IMR-90 (cell line): ENCODE measurements around the gene DYSF. TPM values are rescaled to one million over a fixed set of nuclear protein-coding genes. Genes with fewer than 3 reads are reported as not detected.

ENCODE experiments used
- ATAC-seq: fragments of 200-7000 bp; cut with Tn5 transposase; 2 replicates; pipeline ENCODE4 v1.9.1; 2020; ENCODE audit warnings: low read depth, mild to moderate bottlenecking, moderate library complexity
- BruUV-seq: library from RNA; stranded (reverse); fragments of 400-500 nt; replicated peaks from 2 replicates; lab custom pipeline; 2021; lab: Mats Ljungman, UMichigan
- CTCF ChIA-PET: fragments of 300-600 bp; formaldehyde crosslinking; extraction: SDS; loops from one replicate; lab custom pipeline; 2021; ENCODE audit warnings: antibody characterized with exemption; lab: Yijun Ruan, JAX
- POLR2A ChIA-PET: fragments of 300-600 bp; sonication (Branson Sonifier 250); formaldehyde crosslinking; loops from one replicate; lab custom pipeline; 2022; ENCODE audit warnings: antibody characterized with exemption; ENCODE audit not compliant: unreplicated experiment; lab: Charles Lee
- DNase-seq: peaks from one replicate; pipeline ENCODE4 v3.0.0; 2013
- H2AFZ ChIP-seq: replicated peaks from 2 replicates; pipeline ENCODE3; 2013; ENCODE audit warnings: low read length, mild to moderate bottlenecking; ENCODE audit not compliant: poor library complexity
- H2AK5ac ChIP-seq: 2 replicates; pipeline ENCODE4 v1.6.1; 2013; ENCODE audit warnings: low read depth, low read length, inconsistent platforms
- H2AK9ac ChIP-seq: replicated peaks from 2 replicates; pipeline ENCODE3; 2013; ENCODE audit warnings: mild to moderate bottlenecking, low read depth, low read length, moderate library complexity; ENCODE audit not compliant: poor library complexity
- H2BK120ac ChIP-seq: 2 replicates; pipeline ENCODE4 v1.6.1; 2013; ENCODE audit warnings: low read depth, low read length, inconsistent platforms
- H2BK15ac ChIP-seq: 3 replicates; pipeline ENCODE4 v1.6.1; 2013; ENCODE audit warnings: low read depth, low read length, inconsistent platforms
- H2BK20ac ChIP-seq: 2 replicates; pipeline ENCODE4 v1.6.1; 2013; ENCODE audit warnings: low read depth, mild to moderate bottlenecking, inconsistent platforms, low read length, moderate library complexity
- H2BK5ac ChIP-seq: 2 replicates; pipeline ENCODE4 v1.6.1; 2013; ENCODE audit warnings: mild to moderate bottlenecking, low read depth, low read length, inconsistent platforms; ENCODE audit not compliant: poor library complexity, severe bottlenecking
- H3K14ac ChIP-seq: replicated peaks from 2 replicates; pipeline ENCODE4 v1.6.1; 2013; ENCODE audit warnings: low read depth, low read length, inconsistent platforms
- H3K18ac ChIP-seq: 2 replicates; pipeline ENCODE4 v1.6.1; 2013; ENCODE audit warnings: low read depth, low read length, control low read depth
- H3K23ac ChIP-seq: 2 replicates; pipeline ENCODE4 v1.6.1; 2013; ENCODE audit warnings: low read depth, low read length, inconsistent platforms
- H3K27ac ChIP-seq: 2 replicates; pipeline ENCODE4 v1.5.1; 2013; ENCODE audit warnings: mild to moderate bottlenecking, control low read depth, low read length; ENCODE audit not compliant: insufficient read depth
- H3K27me3 ChIP-seq: 2 replicates; pipeline ENCODE4 v1.6.1; 2013; ENCODE audit warnings: low read length; ENCODE audit not compliant: control insufficient read depth, insufficient read depth
- H3K36me3 ChIP-seq: 2 replicates; pipeline ENCODE4 v1.6.1; 2013; ENCODE audit warnings: low read length, mixed read lengths; ENCODE audit not compliant: control insufficient read depth, insufficient read depth
- H3K4ac ChIP-seq: 2 replicates; pipeline ENCODE4 v1.6.1; 2013; ENCODE audit warnings: low read depth, low read length, inconsistent platforms
- H3K4me1 ChIP-seq: 2 replicates; pipeline ENCODE4 v1.6.1; 2013; ENCODE audit warnings: low read length, mixed read lengths; ENCODE audit not compliant: control insufficient read depth, insufficient read depth
- H3K4me2 ChIP-seq: 2 replicates; pipeline ENCODE4 v1.6.1; 2013; ENCODE audit warnings: low read depth, mild to moderate bottlenecking, control low read depth, low read length, moderate library complexity
- H3K4me3 ChIP-seq: 2 replicates; pipeline ENCODE4 v1.5.1; 2013; ENCODE audit warnings: low read depth, mild to moderate bottlenecking, control low read depth, low read length, moderate library complexity; ENCODE audit not compliant: insufficient read depth
- H3K56ac ChIP-seq: 2 replicates; pipeline ENCODE4 v1.6.1; 2013; ENCODE audit warnings: low read length, inconsistent platforms; ENCODE audit not compliant: insufficient read depth; ENCODE audit errors: extremely low read depth
- H3K79me1 ChIP-seq, 2 experiments: 2 replicates each; pipeline ENCODE4 v1.6.1; 2013; ENCODE audit warnings: low read length in 2 of 2, inconsistent platforms in 1 of 2, low read depth in 1 of 2
- H3K9ac ChIP-seq: 2 replicates; pipeline ENCODE4 v1.6.1; 2013; ENCODE audit warnings: low read depth, low read length, control low read depth
- H3K9me1 ChIP-seq: 2 replicates; pipeline ENCODE4 v1.6.1; 2013; ENCODE audit warnings: low read length, inconsistent platforms; ENCODE audit not compliant: insufficient read depth
- H3K9me3 ChIP-seq: 2 replicates; pipeline ENCODE4 v1.6.1; 2013; ENCODE audit warnings: low read length; ENCODE audit not compliant: control insufficient read depth, insufficient read depth
- H4K20me1 ChIP-seq: 2 replicates; pipeline ENCODE4 v1.6.1; 2013; ENCODE audit warnings: low read length, inconsistent platforms; ENCODE audit not compliant: insufficient read depth
- H4K5ac ChIP-seq: 2 replicates; pipeline ENCODE4 v1.6.1; 2013; ENCODE audit warnings: mild to moderate bottlenecking, low read depth, low read length, control low read depth
- H4K8ac ChIP-seq, 2 experiments: 2 replicates each; pipeline ENCODE4 v1.6.1; 2013; ENCODE audit warnings: low read depth in 2 of 2, low read length in 2 of 2, control low read depth in 1 of 2, inconsistent platforms in 1 of 2
- H4K91ac ChIP-seq: 2 replicates; pipeline ENCODE4 v1.6.1; 2013; ENCODE audit warnings: low read depth, low read length, inconsistent platforms; ENCODE audit not compliant: insufficient read depth
- BHLHE40 ChIP-seq: fragments of 150-350 bp; IDR thresholded peaks from 2 replicates; pipeline ENCODE4 v1.6.1; 2016; ENCODE audit warnings: mild to moderate bottlenecking, low read depth, low read length
- CEBPB ChIP-seq: IDR thresholded peaks from 2 replicates; pipeline ENCODE4 v1.6.1; 2012; ENCODE audit warnings: low read depth, low read length, improper control_type of control experiment
- CHD1 ChIP-seq: IDR thresholded peaks from 2 replicates; pipeline ENCODE4 v1.6.1; 2012; ENCODE audit warnings: low read depth, low read length, improper control_type of control experiment
- CTCF ChIP-seq: conservative IDR thresholded peaks from 2 replicates; pipeline ENCODE4 v1.5.1; 2012; ENCODE audit warnings: mild to moderate bottlenecking, low read depth, low read length, improper control_type of control experiment
- ELK1 ChIP-seq: fragments of 150-350 bp; IDR thresholded peaks from 2 replicates; pipeline ENCODE4 v1.6.1; 2016; ENCODE audit warnings: low read depth, mild to moderate bottlenecking, low read length, moderate library complexity, borderline replicate concordance
- FOS ChIP-seq: fragments of 150-350 bp; IDR thresholded peaks from 2 replicates; pipeline ENCODE4 v1.6.1; 2016; ENCODE audit warnings: low read depth, low read length
- MAFK ChIP-seq: IDR thresholded peaks from 2 replicates; pipeline ENCODE4 v1.6.1; 2012; ENCODE audit warnings: low read depth, low read length, improper control_type of control experiment
- MAZ ChIP-seq: IDR thresholded peaks from 2 replicates; pipeline ENCODE4 v1.6.1; 2012; ENCODE audit warnings: low read depth, mild to moderate bottlenecking, low read length, improper control_type of control experiment, moderate library complexity, borderline replicate concordance
- MXI1 ChIP-seq: IDR thresholded peaks from 2 replicates; pipeline ENCODE4 v1.6.1; 2012; ENCODE audit warnings: low read depth, mild to moderate bottlenecking, low read length, moderate library complexity, borderline replicate concordance
- NFE2L2 ChIP-seq: fragments of 150-350 bp; IDR thresholded peaks from 2 replicates; pipeline ENCODE4 v1.6.1; 2016; ENCODE audit warnings: low read depth, mild to moderate bottlenecking, low read length
- POLR2A ChIP-seq: IDR thresholded peaks from 2 replicates; pipeline ENCODE4 v1.6.1; 2012; ENCODE audit warnings: mild to moderate bottlenecking, low read depth, low read length
- RAD21 ChIP-seq: IDR thresholded peaks from 2 replicates; pipeline ENCODE4 v1.6.1; 2012; ENCODE audit warnings: low read length, improper control_type of control experiment
- RCOR1 ChIP-seq: IDR thresholded peaks from 2 replicates; pipeline ENCODE4 v1.6.1; 2012; ENCODE audit warnings: mild to moderate bottlenecking, low read length, improper control_type of control experiment; ENCODE audit not compliant: insufficient replicate concordance
- RFX5 ChIP-seq: IDR thresholded peaks from 2 replicates; pipeline ENCODE4 v1.8.0; 2012; ENCODE audit warnings: low read depth, mild to moderate bottlenecking, low read length, moderate library complexity
- SMC3 ChIP-seq: fragments of 150-350 bp; IDR thresholded peaks from 2 replicates; pipeline ENCODE4 v1.6.1; 2016; ENCODE audit warnings: low read depth, mild to moderate bottlenecking, antibody characterized with exemption, low read length, moderate library complexity
- USF2 ChIP-seq: fragments of 150-350 bp; IDR thresholded peaks from 2 replicates; pipeline ENCODE4 v1.6.1; 2017; ENCODE audit warnings: mild to moderate bottlenecking, antibody characterized with exemption, low read length, low read depth
- WGBS, 2 experiments: methylation state at CpG; one replicate each; pipeline versions ENCODE4 v1.1.5 to v1.1.7; 2013; ENCODE audit warnings: missing lambda C conversion rate in 2 of 2; ENCODE audit not compliant: insufficient read length in 1 of 2; ENCODE audit errors: extremely low coverage in 2 of 2; 5-methylcytosine and 5-hydroxymethylcytosine counted together
- dilution Hi-C: fragments of 300-500 bp; cut with HindIII; formaldehyde crosslinking; loops from one replicate; pipeline ENCODE4 v1.14.3; 2018; ENCODE audit warnings: low sequenced_read_pairs; ENCODE audit not compliant: unreplicated experiment
- in situ Hi-C: fragments of 300-500 bp; cut with MboI; formaldehyde crosslinking; loops from 3 replicates; pipeline ENCODE4 v1.14.3; 2019; ENCODE audit warnings: low sequenced_read_pairs, inconsistent platforms, mixed read lengths
- intact Hi-C: fragments of 100-400 bp; cut with micrococcal nuclease; formaldehyde crosslinking; loops from 2 replicates; pipeline ENCODE4 v1.10.0; 2022
- polyA plus RNA-seq, 3 experiments: library from polyadenylated mRNA; depleted of rRNA; stranded (reverse); fragments of >200 nt; gene quantifications; 2 replicates each; pipeline ENCODE4 v1.2.3, GENCODE V29; 2012; ENCODE audit warnings: low replicate concordance in 1 of 3
- total RNA-seq: library from RNA; depleted of rRNA; stranded (reverse); fragments of >200 nt; gene quantifications from 2 replicates; pipeline ENCODE4 v1.2.3, GENCODE V29; 2012

DYSF gene
- total and polyA plus RNA-seq, 2 of the 4 experiments (the other 2 are of a cell fraction): 0.09 to 0.18 TPM

- no peak overlapping the region for H3K56ac ChIP-seq
- H3K18ac ChIP-seq: no peak overlapping the region
- no peak overlapping the region for H2BK15ac ChIP-seq
- no peak overlapping the region for H2BK120ac ChIP-seq
- CTCF ChIA-PET: no interaction called here
- no peak overlapping the region for H4K91ac ChIP-seq
- H4K20me1 ChIP-seq: no peaks in the 10 kb centered on the region
- dilution Hi-C loops (no loop called here), in situ Hi-C loops (no loop called here), intact Hi-C loops (no loop called here)
- TF ChIP-seq RFX5 (no peak), RCOR1 (no peak), ELK1 (no peak), POLR2A (no peak), MAZ (no peak), MAFK (no peak), BHLHE40 (no peak), SMC3 (no peak), MXI1 (no peak), CTCF (no peak), CHD1 (no peak), CEBPB (no peak), USF2 (no peak), NFE2L2 (no peak), FOS (no peak), RAD21 (no peak)
- POLR2A ChIA-PET: no interaction called here
- no peaks in the 10 kb centered on the region for H3K9me1 ChIP-seq
- no peak overlapping the region for H4K8ac ChIP-seq
- DNase-seq (no peak), ATAC-seq (no peak)
- no peak overlapping the region for H4K5ac ChIP-seq
- BruUV-seq: no TSS peak
- no CpG with 5 or more reads among the region's 9 CpGs for WGBS, 2 experiments
- H3K27ac ChIP-seq: no peak overlapping the region
- H3K4ac ChIP-seq: no peak overlapping the region
- no peak overlapping the region for H3K4me3 ChIP-seq
- H3K9me3 ChIP-seq: no peaks in the 10 kb centered on the region
- H2AK5ac ChIP-seq: no peak overlapping the region
- no peak overlapping the region for H3K14ac ChIP-seq
- no peak overlapping the region for H2AFZ ChIP-seq
- no peak overlapping the region for H3K9ac ChIP-seq
- H3K79me1 ChIP-seq: no peaks in the 10 kb centered on the region
- peaks cover 9% of the 10 kb centered on the region; the same call in 1 of the 2 replicates for H3K27me3 ChIP-seq
- H3K4me1 ChIP-seq: no peaks in the 10 kb centered on the region
- H2AK9ac ChIP-seq: no peak overlapping the region
- no peak overlapping the region for H3K4me2 ChIP-seq
- H3K23ac ChIP-seq: no peak overlapping the region
- H2BK5ac ChIP-seq: no peak overlapping the region
- no peaks in the 10 kb centered on the region for H3K36me3 ChIP-seq
- H2BK20ac ChIP-seq: no peak overlapping the region
Measured at GRCh38 chr2:71669058-71669456, 215.7 kb downstream of the DYSF start.
